GM12891 (cell line): ENCODE data around the gene SLC11A2.

Experiments
- POLR2AphosphoS5 ChIP-seq: IDR thresholded peaks from 2 replicates; pipeline ENCODE4 v1.6.1; 2011; ENCODE audit warnings: low read depth, low read length, control low read depth
- TAF1 ChIP-seq: IDR thresholded peaks from 2 replicates; pipeline ENCODE4 v1.6.1; 2011; ENCODE audit warnings: low read depth, low read length, control low read depth

GRCh38 chr12:50986966-50987737 lies 39.0 kb downstream of the SLC11A2 start:
- no peak for TF ChIP-seq TAF1
- no peak for TF ChIP-seq POLR2AphosphoS5
